Measurements from ENCODE around the gene USP16.

DNA sequence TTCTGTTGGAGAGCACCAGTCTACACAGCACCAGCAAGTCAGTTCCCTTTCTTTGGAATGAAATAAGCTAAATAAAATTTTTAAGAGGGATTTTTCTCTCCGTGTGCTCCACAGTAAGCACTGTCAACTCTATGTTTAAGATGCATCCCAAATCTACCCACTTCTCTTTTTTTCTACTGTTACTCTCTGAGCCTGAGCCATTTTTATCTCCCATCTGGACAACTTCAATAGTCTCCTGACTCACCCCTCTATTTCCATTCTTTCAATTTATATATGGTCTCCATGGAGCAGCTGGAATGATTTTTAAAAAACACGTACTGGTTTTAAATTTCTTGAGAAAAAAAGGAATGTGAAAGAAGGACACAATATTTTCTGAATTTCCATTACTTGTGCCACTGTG lies 73.7 kb downstream of the USP16 start:
- TF ChIP-seq, protein P1, sequence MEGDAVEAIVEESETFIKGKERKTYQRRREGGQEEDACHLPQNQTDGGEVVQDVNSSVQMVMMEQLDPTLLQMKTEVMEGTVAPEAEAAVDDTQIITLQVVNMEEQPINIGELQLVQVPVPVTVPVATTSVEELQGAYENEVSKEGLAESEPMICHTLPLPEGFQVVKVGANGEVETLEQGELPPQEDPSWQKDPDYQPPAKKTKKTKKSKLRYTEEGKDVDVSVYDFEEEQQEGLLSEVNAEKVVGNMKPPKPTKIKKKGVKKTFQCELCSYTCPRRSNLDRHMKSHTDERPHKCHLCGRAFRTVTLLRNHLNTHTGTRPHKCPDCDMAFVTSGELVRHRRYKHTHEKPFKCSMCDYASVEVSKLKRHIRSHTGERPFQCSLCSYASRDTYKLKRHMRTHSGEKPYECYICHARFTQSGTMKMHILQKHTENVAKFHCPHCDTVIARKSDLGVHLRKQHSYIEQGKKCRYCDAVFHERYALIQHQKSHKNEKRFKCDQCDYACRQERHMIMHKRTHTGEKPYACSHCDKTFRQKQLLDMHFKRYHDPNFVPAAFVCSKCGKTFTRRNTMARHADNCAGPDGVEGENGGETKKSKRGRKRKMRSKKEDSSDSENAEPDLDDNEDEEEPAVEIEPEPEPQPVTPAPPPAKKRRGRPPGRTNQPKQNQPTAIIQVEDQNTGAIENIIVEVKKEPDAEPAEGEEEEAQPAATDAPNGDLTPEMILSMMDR (IDR thresholded peaks at IDR 0.05; ENCODE audit: borderline replicate concordance, extremely low read depth, low read length, poor library complexity, severe bottlenecking): no peak
- TF ChIP-seq EZH2 (IDR thresholded peaks at IDR 0.05; ENCODE audit: borderline replicate concordance, low read depth, low read length, severe bottlenecking): no peak

Measured in DND-41 (cell line).